GM12878 (cell line): ENCODE measurements around the gene FERMT3. TPM values are rescaled to one million over a fixed set of nuclear protein-coding genes. Genes with fewer than 3 reads are reported as not detected.

ENCODE experiments used
- ATAC-seq: fragments of 200-7000 bp; cut with Tn5 transposase; 3 replicates; pipeline ENCODE4 v1.9.1; 2020; ENCODE audit warnings: mild to moderate bottlenecking, moderate library complexity
- BruUV-seq: library from RNA; stranded (reverse); fragments of 400-500 nt; replicated peaks from 2 replicates; lab custom pipeline; 2021; lab: Mats Ljungman, UMichigan
- CTCF ChIA-PET: fragments of 300-600 bp; sonication (Branson Sonifier 250); formaldehyde crosslinking; extraction: SDS; loops from one replicate; lab custom pipeline; 2021; ENCODE audit warnings: inconsistent platforms; lab: Yijun Ruan, JAX
- POLR2A ChIA-PET: fragments of 350-600 bp; formaldehyde crosslinking; extraction: SDS; loops from one replicate; lab custom pipeline; 2021; ENCODE audit warnings: inconsistent platforms; lab: Charles Lee
- RAD21 ChIA-PET: fragments of 300-600 bp; sonication (Branson Sonifier 250); formaldehyde crosslinking; loops from one replicate; lab custom pipeline; 2023; ENCODE audit warnings: antibody characterized with exemption; ENCODE audit not compliant: unreplicated experiment; lab: Charles Lee
- SMC1A ChIA-PET: fragments of 300-600 bp; sonication (Branson Sonifier 250); formaldehyde crosslinking; loops from one replicate; lab custom pipeline; 2023; ENCODE audit not compliant: unreplicated experiment, uncharacterized antibody; lab: Charles Lee
- DNase-seq: peaks from one replicate; pipeline ENCODE4 v3.0.0-alpha.2; 2011; ENCODE audit warnings: low read depth, low spot score
- FAIRE-seq: peaks from 3 replicates; lab custom pipeline; 2011; peaks lifted over from hg19 to GRCh38; lab: Jason Lieb, UNC
- H2AFZ ChIP-seq: 2 replicates; pipeline ENCODE4 v1.6.0; 2011; ENCODE audit warnings: low read depth, low read length, control low read depth; ENCODE audit not compliant: control insufficient read depth
- H3K27ac ChIP-seq: 2 replicates; pipeline ENCODE4 v1.5.1; 2011; ENCODE audit warnings: control low read depth; ENCODE audit not compliant: control insufficient read depth, insufficient read depth
- H3K27me3 ChIP-seq, 2 experiments: replicated peaks in 1 of 2; 2 replicates each; pipeline versions ENCODE4 v1.6.0 to v1.6.1; 2011; ENCODE audit warnings: low read length in 1 of 2; ENCODE audit not compliant: control insufficient read depth in 2 of 2, insufficient read depth in 2 of 2
- H3K36me3 ChIP-seq, 2 experiments: 2 replicates each; pipeline ENCODE4 v1.5.1; 2011; ENCODE audit warnings: low read length in 1 of 2; ENCODE audit not compliant: control insufficient read depth in 2 of 2, insufficient read depth in 2 of 2
- H3K4me1 ChIP-seq: 2 replicates; pipeline ENCODE4 v1.6.1; 2011; ENCODE audit warnings: mild to moderate bottlenecking, low read length, moderate library complexity, mixed read lengths; ENCODE audit not compliant: control insufficient read depth, insufficient read depth
- H3K4me2 ChIP-seq: 2 replicates; pipeline ENCODE4 v1.6.0; 2011; ENCODE audit warnings: control low read depth; ENCODE audit not compliant: control insufficient read depth, insufficient read depth
- H3K4me3 ChIP-seq: fragments of 200-600 bp; sonication (generic); 2 replicates; pipeline ENCODE4 v1.5.1; 2016
- H3K79me2 ChIP-seq: 2 replicates; pipeline ENCODE4 v1.6.0; 2011; ENCODE audit warnings: low read length; ENCODE audit not compliant: control insufficient read depth, insufficient read depth
- H3K9ac ChIP-seq: 2 replicates; pipeline ENCODE4 v1.8.0; 2011; ENCODE audit warnings: low read length, control low read depth, mixed read lengths; ENCODE audit not compliant: control insufficient read depth, insufficient read depth
- H3K9me3 ChIP-seq: replicated peaks from 3 replicates; pipeline ENCODE4 v1.5.1; 2011; ENCODE audit warnings: mild to moderate bottlenecking, low read length; ENCODE audit not compliant: control insufficient read depth, insufficient read depth
- H4K20me1 ChIP-seq: 2 replicates; pipeline ENCODE4 v1.6.0; 2011; ENCODE audit not compliant: control insufficient read depth, insufficient read depth
- BACH1 ChIP-seq: fragments of 450-650 bp; IDR thresholded peaks from 2 replicates; pipeline ENCODE4 v1.6.1; 2017; ENCODE audit warnings: mild to moderate bottlenecking, borderline replicate concordance
- BHLHE40 ChIP-seq, 2 experiments: fragments of 450-650 bp in 1 of 2; IDR thresholded peaks; 2 replicates each; pipeline ENCODE4 v1.6.1; 2011 to 2017; ENCODE audit warnings: low read depth in 2 of 2, borderline replicate concordance in 1 of 2, improper control_type of control experiment in 1 of 2, low read length in 1 of 2, mild to moderate bottlenecking in 1 of 2
- MXI1 ChIP-seq: fragments of 150-350 bp; IDR thresholded peaks from 2 replicates; pipeline ENCODE4 v1.6.1; 2011; ENCODE audit warnings: low read depth, mild to moderate bottlenecking, inconsistent platforms, low read length, improper control_type of control experiment
- NR2F1 ChIP-seq: fragments of 450-650 bp; conservative IDR thresholded peaks from 2 replicates; pipeline ENCODE4 v1.6.1; 2017; ENCODE audit warnings: mild to moderate bottlenecking
- SMAD5 ChIP-seq: IDR thresholded peaks from 2 replicates; pipeline ENCODE4 v1.6.1; 2016; ENCODE audit warnings: antibody characterized with exemption, low read depth
- STAT1 ChIP-seq: fragments of 450-650 bp; conservative IDR thresholded peaks from 2 replicates; pipeline ENCODE4 v1.6.1; 2014; ENCODE audit warnings: antibody characterized with exemption, mild to moderate bottlenecking
- TCF3 ChIP-seq: IDR thresholded peaks from 2 replicates; pipeline ENCODE4 v1.6.1; 2012; ENCODE audit warnings: low read depth, mild to moderate bottlenecking, low read length, borderline replicate concordance; ENCODE audit not compliant: insufficient read depth
- ZNF217 ChIP-seq: fragments of 450-650 bp; IDR thresholded peaks from 2 replicates; pipeline ENCODE4 v1.6.1; 2017; ENCODE audit warnings: antibody characterized with exemption, mild to moderate bottlenecking
- WGBS: methylation state at CpG from one replicate; pipeline ENCODE4 v1.1.6; 2016; ENCODE audit warnings: low lambda C conversion rate; ENCODE audit not compliant: insufficient replicate concordance, insufficient coverage; ENCODE audit errors: missing lambda C conversion rate; 5-methylcytosine and 5-hydroxymethylcytosine counted together
- in situ Hi-C: fragments of 300-500 bp; cut with MboI; formaldehyde crosslinking; loops from 9 replicates; pipeline ENCODE4 v1.14.3; 2018; ENCODE audit warnings: mixed read lengths
- intact Hi-C: fragments of 100-400 bp; cut with micrococcal nuclease; formaldehyde crosslinking; loops from one replicate; pipeline ENCODE4 v1.14.2; 2022; ENCODE audit not compliant: unreplicated experiment
- polyA plus RNA-seq, 11 experiments: library from polyadenylated mRNA; depleted of rRNA in 4 of 11; unstranded in 6 of 11; stranded (reverse) in 5 of 11; fragments of >200 nt; fragmentation: Nextera tagmentation in 4 of 11; fragmentation: Illumina TruSeq in 1 of 11; extraction: Ambion mirVana in 4 of 11; extraction: Trizol in 1 of 11; gene quantifications; 1 replicate in 1 of 11; 2 replicates in 10 of 11; pipeline versions ENCODE4 v1.2.1 to v1.2.3, GENCODE V29; 2011 to 2016; ENCODE audit warnings: inconsistent platforms in 2 of 11, missing spikeins in 2 of 11, low read depth in 1 of 11
- total RNA-seq, 4 experiments: library from RNA; depleted of rRNA in 3 of 4; stranded (reverse); fragments of >200 nt in 3 of 4; fragmentation: Illumina TruSeq in 1 of 4; extraction: Trizol in 1 of 4; gene quantifications; 2 replicates each; pipeline versions ENCODE4 v1.2.1 to v1.2.3, GENCODE V29; 2013 to 2021
- TF ChIP-seq, protein P1 (sequence below): fragments of 450-650 bp; IDR thresholded peaks from 2 replicates; pipeline ENCODE4 v1.6.1; 2017; ENCODE audit warnings: mild to moderate bottlenecking, moderate library complexity
- TF ChIP-seq, protein P2 (sequence below): fragments of 450-650 bp; formaldehyde crosslinking; IDR thresholded peaks from 2 replicates; pipeline ENCODE4 v1.4.0; 2020; ENCODE audit warnings: mild to moderate bottlenecking, moderate library complexity
- TF ChIP-seq, protein P3 (sequence below): fragments of 450-650 bp; IDR thresholded peaks from 2 replicates; pipeline ENCODE4 v1.6.1; 2017; ENCODE audit warnings: mild to moderate bottlenecking, low read depth, inconsistent platforms; ENCODE audit not compliant: poor library complexity, severe bottlenecking

Gene FERMT3
- total and polyA plus RNA-seq, 10 of the 15 experiments (the other 5 are each of a cell fraction or from before 2014, with no cell fraction given) = 2.0 to 211 (median 114) TPM

DNA sequence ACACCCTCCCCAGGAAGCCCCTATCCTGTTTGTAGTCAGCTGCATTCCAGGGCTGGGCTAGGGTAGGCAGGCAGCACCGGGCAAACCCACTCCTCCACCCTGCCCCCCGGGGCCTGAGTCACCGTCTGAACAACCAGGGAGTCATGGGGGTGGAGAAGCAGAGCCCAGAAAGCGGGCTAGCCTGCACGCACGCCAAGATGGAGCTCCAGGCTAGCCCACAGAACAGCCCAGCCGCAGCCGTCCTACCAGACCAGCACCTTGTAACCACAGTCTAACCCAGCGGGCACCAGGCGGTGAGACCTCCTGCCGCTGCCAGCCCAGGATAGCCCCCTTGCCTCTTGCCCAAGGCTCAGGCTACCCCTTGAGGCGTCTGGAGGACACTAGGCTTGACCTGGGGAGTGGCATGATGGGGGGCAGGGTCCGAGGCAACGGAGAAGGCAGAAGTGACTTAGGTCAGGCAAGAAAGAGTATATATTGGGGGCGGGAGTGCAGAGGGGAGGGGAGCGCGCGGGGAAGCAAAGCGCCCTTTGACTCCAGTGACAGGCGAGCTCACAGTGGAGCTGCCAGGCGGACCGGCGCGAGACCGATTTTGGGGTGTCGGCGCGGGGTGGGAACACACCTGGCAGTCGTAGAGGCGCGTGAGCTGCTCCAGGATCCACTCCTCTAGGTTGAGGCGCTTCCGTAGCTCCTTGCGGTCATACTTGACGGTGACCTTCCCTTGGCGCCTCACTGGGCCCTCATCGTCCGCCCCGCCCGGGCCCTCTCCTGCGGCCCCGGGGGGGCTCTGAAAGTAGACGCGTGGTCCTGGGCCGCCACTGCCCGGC, 39.5 kb downstream of the FERMT3 start:
- 0 out of 2 replicates have a peak overlapping the region, but pooled peaks have one; percentile 3 for H2AFZ ChIP-seq
- SMC1A ChIA-PET = interaction anchor here (1.0 to 2.0 kb wide), 4 partner anchors 11 to 42 kb away, joined by 3 to 7 read pairs (median 4); partner anchors contain the start of gene FERMT3
- CTCF ChIA-PET = interaction anchor here (0.7 to 6.2 kb wide), 9 partner anchors 19 to 86 kb away, joined by 3 to 66 read pairs (median 5); partner anchors contain the start of genes CATSPERZ, FERMT3, NUDT22 and TRPT1
- FAIRE-seq (no peak), ATAC-seq (no peak), DNase-seq (no peak)
- under 1% methylated on average over 46 of the region's 46 CpGs for WGBS
- no peaks in the 10 kb centered on the region for H4K20me1 ChIP-seq
- peak overlapping the region; percentile 92 for H3K9ac ChIP-seq
- peaks cover 38% of the 10 kb centered on the region for H3K79me2 ChIP-seq
- peak overlapping the region; percentile 80 for H3K4me2 ChIP-seq
- H3K9me3 ChIP-seq = no peaks in the 10 kb centered on the region
- peak overlapping the region; percentile 90 for H3K27ac ChIP-seq
- BruUV-seq = no TSS peak
- intact Hi-C loops = no loop called here
- in situ Hi-C loops = loop anchor here (25.0 kb wide), 1 partner anchor 1616 kb away; the partner anchor contains the start of genes CFL1, EFEMP2 and MUS81
- POLR2A ChIA-PET = interaction anchor here (0.5 to 7.4 kb wide), 11 partner anchors 10 to 80 kb away, joined by 3 to 82 read pairs (median 6); partner anchors contain the start of genes BAD, DNAJC4, ESRRA and FERMT3
- no peaks in the 10 kb centered on the region for H3K27me3 ChIP-seq
- peaks cover 14% of the 10 kb centered on the region for H3K4me1 ChIP-seq
- RAD21 ChIA-PET = interaction anchor here (0.6 to 8.6 kb wide), 6 partner anchors 9 to 109 kb away, joined by 3 to 104 read pairs (median 3); partner anchors contain the start of genes FERMT3 and VEGFB
- H3K4me3 ChIP-seq = peak overlapping the region; percentile 91
- peaks cover 0 to 10% of the 10 kb centered on the region in 2 experiments; a peak in 2 of 4 replicates for H3K36me3 ChIP-seq
- 0 out of 2 replicates have a peak, but pooled peaks have one; percentile 57 for TF ChIP-seq NR2F1
- TF ChIP-seq, protein P1, sequence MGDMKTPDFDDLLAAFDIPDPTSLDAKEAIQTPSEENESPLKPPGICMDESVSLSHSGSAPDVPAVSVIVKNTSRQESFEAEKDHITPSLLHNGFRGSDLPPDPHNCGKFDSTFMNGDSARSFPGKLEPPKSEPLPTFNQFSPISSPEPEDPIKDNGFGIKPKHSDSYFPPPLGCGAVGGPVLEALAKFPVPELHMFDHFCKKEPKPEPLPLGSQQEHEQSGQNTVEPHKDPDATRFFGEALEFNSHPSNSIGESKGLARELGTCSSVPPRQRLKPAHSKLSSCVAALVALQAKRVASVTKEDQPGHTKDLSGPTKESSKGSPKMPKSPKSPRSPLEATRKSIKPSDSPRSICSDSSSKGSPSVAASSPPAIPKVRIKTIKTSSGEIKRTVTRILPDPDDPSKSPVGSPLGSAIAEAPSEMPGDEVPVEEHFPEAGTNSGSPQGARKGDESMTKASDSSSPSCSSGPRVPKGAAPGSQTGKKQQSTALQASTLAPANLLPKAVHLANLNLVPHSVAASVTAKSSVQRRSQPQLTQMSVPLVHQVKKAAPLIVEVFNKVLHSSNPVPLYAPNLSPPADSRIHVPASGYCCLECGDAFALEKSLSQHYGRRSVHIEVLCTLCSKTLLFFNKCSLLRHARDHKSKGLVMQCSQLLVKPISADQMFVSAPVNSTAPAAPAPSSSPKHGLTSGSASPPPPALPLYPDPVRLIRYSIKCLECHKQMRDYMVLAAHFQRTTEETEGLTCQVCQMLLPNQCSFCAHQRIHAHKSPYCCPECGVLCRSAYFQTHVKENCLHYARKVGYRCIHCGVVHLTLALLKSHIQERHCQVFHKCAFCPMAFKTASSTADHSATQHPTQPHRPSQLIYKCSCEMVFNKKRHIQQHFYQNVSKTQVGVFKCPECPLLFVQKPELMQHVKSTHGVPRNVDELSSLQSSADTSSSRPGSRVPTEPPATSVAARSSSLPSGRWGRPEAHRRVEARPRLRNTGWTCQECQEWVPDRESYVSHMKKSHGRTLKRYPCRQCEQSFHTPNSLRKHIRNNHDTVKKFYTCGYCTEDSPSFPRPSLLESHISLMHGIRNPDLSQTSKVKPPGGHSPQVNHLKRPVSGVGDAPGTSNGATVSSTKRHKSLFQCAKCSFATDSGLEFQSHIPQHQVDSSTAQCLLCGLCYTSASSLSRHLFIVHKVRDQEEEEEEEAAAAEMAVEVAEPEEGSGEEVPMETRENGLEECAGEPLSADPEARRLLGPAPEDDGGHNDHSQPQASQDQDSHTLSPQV = no peak
- no peak for TF ChIP-seq BACH1
- 0 out of 2 replicates have a peak, but pooled peaks have one; percentile 53 for TF ChIP-seq SMAD5
- no peak for TF ChIP-seq TCF3
- TF ChIP-seq, protein P2, sequence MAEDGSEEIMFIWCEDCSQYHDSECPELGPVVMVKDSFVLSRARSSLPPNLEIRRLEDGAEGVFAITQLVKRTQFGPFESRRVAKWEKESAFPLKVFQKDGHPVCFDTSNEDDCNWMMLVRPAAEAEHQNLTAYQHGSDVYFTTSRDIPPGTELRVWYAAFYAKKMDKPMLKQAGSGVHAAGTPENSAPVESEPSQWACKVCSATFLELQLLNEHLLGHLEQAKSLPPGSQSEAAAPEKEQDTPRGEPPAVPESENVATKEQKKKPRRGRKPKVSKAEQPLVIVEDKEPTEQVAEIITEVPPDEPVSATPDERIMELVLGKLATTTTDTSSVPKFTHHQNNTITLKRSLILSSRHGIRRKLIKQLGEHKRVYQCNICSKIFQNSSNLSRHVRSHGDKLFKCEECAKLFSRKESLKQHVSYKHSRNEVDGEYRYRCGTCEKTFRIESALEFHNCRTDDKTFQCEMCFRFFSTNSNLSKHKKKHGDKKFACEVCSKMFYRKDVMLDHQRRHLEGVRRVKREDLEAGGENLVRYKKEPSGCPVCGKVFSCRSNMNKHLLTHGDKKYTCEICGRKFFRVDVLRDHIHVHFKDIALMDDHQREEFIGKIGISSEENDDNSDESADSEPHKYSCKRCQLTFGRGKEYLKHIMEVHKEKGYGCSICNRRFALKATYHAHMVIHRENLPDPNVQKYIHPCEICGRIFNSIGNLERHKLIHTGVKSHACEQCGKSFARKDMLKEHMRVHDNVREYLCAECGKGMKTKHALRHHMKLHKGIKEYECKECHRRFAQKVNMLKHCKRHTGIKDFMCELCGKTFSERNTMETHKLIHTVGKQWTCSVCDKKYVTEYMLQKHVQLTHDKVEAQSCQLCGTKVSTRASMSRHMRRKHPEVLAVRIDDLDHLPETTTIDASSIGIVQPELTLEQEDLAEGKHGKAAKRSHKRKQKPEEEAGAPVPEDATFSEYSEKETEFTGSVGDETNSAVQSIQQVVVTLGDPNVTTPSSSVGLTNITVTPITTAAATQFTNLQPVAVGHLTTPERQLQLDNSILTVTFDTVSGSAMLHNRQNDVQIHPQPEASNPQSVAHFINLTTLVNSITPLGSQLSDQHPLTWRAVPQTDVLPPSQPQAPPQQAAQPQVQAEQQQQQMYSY = no peak
- TF ChIP-seq ZNF217 = no peak
- TF ChIP-seq STAT1 = no peak
- TF ChIP-seq MXI1 = peak; percentile 12; the same call in 1 of the 2 replicates
- TF ChIP-seq BHLHE40 (IDR thresholded peaks at IDR 0.05; ENCODE audit: borderline replicate concordance in 1 of 2, low read depth in 2 of 2, low read length in 1 of 2) = no peak
- TF ChIP-seq, protein P3, sequence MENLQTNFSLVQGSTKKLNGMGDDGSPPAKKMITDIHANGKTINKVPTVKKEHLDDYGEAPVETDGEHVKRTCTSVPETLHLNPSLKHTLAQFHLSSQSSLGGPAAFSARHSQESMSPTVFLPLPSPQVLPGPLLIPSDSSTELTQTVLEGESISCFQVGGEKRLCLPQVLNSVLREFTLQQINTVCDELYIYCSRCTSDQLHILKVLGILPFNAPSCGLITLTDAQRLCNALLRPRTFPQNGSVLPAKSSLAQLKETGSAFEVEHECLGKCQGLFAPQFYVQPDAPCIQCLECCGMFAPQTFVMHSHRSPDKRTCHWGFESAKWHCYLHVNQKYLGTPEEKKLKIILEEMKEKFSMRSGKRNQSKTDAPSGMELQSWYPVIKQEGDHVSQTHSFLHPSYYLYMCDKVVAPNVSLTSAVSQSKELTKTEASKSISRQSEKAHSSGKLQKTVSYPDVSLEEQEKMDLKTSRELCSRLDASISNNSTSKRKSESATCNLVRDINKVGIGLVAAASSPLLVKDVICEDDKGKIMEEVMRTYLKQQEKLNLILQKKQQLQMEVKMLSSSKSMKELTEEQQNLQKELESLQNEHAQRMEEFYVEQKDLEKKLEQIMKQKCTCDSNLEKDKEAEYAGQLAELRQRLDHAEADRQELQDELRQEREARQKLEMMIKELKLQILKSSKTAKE = no peak
